GM19397 (cell line): ENCODE results near the gene MBD6.
"Not testable (repeated sequence)": the region's sequence is repeated elsewhere in the genome, so short reads cannot be mapped to it uniquely, and the experiment has no call there.

Source experiments
- ATAC-seq: cut with Tn5 transposase; IDR thresholded peaks from one replicate; pipeline ENCODE4 v1.9.1; 2021; ENCODE audit warnings: mild to moderate bottlenecking, moderate library complexity; ENCODE audit not compliant: unreplicated experiment

MBD6 gene

DNA sequence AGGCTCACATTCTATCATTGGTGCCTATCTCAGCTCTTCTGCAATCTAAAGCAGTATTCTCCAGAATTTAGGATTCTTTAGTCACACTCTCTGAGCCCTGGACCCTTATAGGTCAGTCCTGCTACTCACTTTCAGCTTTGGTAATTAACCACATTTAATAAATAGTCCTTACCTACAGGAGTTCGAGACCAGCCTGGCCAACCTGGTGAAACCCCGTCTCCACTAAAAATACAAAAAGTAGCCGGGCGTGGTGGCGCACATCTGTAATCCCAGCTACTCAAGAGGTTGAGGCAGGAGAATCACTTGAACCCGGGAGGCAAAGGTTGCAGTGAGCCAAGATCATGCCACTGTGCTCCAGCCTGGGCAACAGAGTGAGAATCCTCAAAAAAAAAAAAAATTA is 8.9 kb upstream of the MBD6 start:
- ATAC-seq: not testable (repeated sequence)

DNA sequence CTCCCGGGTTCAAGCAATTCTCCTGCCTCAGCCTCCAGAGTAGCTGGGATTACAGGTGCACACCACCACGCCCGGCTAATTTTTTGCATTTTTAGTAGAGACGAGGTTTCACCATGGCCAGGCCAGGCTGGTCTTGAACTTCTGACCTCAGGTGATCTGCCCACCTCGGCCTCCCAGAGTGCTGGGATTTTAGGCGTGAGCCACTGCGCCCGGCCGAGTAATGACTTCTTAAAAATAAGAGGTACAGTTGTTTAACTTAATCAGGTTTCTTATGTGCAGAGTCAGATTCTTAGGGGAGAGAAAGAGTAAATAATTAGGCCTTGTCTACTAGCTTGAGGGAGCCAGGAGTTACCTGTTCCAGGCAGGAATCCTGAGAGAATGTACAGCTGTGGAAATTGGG is 8.4 kb upstream of the MBD6 start:
- ATAC-seq: not testable (repeated sequence)

DNA sequence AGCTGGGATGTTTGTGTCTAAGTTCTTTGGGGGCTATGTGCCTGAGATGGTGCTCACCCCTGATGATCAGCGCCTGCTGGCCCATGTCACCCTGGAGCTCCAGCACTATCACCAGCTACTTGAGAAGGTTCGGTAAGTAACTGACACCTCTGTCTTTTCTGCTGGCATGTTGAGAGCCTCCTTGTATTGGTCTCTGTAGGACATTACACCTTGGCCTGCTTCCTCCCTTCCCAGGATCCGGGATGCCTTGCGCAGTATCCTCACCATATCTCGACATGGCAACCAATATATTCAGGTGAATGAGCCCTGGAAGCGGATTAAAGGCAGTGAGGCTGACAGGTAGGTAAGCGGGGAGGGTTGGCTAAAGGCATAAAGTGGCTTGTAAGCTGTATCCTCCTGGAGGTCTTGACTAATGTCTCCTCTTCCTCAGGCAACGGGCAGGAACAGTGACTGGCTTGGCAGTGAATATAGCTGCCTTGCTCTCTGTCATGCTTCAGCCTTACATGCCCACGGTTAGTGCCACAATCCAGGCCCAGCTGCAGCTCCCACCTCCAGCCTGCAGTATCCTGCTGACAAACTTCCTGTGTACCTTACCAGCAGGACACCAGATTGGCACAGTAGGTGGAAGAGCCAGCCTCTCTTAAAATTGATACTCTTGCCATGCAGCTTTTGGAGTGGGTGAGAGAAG is 7.8 kb upstream of the MBD6 start:
- ATAC-seq: no peak

DNA sequence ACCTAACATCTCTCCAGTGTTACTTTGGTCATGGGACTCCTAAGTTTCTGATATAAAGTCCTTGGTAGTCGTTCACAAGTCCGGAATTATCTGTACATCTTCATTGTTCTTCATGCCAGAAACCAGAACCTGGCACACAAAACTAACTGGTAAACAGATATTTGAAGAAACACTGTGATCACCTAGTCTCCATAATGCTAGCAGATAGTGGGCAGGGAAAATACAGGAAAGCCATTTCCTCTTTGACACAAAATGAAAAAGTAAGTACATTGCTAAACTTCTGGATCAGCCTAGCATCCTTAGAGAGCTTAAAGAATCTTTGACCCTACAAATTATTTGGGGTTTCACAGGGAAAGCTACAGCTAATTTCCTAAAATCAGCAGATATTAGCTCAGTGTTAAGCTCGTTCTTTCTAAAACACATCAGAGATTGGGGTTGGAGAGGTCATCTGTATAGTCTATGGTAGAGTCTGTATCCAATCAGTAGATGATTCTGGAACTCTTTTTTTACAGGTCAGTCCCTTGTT is 7.2 kb upstream of the MBD6 start:
- no peak for ATAC-seq

DNA sequence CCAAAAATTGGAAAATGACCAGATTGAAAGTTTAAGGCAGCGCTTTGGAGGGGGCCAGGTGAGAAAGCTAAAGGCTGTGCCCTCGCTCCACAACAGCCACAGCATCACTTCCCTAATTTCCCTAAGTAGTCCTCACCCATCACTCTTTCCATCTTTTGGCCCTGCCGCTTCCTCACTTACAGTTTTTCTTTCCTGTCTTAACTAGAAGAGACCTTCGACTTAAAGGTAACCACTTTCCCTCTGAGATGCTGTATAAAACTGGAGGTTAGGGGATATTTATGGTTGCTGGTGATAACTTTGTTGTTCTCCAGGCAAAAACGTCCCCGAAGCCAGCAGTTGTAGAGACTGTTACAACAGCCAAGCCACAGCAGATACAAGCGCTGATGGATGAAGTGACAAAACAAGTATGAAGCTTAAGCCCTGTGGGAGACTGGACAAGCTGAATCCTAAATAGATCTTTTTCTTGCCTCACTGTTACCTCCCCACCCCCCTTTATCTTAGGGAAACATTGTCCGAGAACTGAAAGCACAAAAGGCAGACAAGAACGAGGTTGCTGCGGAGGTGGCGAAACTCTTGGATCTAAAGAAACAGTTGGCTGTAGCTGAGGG is 6.6 kb upstream of the MBD6 start:
- no peak for ATAC-seq

DNA sequence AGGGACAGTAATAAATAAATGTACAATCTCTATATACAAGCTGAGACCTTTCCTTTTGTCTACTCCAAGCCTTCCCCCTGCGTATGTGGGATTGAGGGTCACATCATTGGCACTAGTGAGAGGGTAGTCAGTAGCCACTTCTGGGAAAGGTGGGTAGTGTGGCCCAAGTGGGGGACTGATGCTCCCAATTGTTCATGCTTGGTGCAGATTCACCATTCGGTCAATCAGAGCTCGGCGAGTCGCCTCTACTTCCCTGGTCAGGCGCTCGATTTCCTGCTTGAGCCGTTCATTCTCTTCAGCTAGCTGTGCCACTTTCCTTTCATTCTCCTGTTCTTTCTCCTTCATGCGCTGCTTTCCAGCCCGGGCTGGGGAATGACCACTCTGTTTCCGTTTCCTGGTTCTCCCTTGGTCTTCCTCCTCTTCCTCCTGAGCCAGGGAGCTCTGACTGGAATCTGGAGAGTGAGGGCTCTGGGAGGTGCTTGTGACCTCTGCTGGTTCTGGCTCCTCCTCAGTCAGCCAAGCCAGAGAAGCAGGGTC is 5.9 kb upstream of the MBD6 start:
- no peak for ATAC-seq

DNA sequence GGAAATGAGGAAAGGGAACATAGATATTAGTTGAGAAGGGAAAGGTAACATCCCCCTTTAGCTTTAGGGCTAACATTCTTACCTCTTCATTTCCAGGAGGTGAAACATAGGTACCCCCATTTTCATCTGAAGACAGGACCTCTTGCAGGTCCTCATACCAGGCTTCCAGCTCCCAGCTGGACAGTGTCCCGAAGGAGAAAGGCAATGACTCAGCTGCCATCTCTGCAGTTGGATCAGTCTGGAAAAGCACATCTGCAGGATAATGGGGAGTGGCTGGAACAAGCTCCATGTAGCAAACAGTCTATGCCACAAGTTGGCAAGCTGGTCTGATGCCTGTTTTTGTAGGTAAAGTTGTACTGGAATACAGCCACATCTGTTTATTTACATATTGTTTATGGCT is 5.4 kb upstream of the MBD6 start:
- ATAC-seq: no peak

DNA sequence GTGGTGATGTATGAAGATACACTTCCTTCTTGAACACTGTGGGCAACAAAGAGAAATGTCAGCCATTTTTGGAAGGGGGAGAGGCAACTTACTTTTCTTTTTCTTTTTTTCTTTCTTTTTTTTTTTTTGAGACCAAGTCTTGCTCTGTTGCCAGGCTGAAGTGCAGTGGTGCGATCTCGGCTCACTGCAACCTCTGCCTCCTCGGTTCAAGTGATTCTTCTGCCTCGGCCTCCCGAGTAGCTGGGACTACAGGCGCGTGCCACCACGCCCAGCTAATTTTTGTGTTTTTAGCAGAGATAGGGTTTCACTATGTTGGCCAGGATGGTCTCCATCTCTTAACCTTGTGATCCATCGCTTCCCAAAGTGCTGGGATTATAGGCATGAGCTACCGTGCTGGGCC is 4.9 kb upstream of the MBD6 start:
- not testable (repeated sequence) for ATAC-seq

DNA sequence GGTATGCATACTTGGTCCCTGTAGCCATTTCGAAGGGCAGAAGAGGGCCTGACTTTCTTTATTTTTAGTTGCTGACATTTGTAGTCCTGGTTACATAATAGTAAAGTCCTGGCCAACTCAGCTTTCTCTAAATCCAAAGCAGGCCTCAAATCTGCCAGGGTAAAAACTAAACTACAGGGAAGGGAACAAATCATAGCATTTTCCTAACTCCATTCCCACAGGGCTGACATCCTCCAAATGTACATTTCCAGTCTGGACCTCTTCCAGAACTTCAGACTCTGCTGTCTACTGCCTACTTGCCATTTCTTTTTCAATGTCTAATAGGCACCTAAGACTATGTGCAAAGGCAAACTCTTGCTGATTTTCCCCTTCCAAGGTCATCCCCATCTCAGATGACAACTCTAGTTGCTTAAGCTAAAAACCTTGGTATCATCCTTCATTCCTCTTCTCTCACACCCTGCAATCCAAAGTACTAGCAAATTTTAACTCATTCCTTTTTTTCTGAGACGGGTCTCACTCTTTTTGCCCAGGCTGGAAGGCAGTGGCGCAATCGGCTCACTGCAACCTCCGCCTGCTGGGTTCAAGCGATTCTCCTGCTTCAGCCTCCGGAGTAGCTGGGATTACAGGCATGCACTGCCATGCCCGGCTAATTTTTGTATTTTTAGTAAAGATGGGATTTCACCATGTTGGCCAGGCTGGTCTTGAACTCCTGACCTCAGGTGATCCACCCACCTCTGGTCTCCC is 4.3 kb upstream of the MBD6 start:
- no peak for ATAC-seq

DNA sequence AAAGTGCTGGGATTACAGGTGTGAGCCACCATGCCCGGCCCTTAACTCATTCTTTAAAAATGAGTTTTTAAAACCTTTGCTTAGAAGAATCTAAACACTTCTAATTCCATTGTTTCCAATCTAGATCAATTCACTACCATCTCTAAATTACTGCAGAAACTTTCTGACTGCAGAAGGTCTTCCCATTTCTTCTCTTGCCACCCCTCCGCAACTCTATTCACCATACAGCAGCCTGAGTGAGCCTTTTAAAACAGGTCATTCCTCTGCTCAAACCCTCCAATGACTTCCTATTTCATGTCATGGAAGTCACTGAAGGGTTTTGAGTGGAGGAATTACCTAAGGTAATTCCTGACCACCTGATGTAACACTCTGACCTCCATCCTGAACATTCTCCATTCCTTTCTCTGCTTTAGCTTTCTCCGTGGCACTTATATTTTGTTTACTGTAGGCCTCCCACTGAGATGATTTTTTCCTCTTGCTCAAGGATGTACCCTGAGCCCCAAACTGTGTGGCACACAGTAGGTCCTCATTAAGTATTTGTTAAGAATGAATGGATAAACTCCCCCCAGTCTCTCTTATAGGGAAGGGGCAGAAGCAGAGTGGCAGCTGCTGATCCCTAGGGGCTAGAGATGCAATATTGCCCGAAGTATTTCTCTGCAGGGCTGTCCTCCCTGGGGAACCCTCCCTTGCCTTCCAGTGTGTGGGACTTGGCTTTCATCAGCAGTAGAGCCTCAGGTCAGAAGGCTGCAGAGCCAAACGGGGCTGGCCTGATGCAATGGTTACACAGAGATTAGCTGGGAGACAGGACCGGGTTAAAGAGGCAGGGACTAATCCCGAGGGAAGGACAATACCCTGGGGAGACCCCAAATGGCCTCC is 3.5 kb upstream of the MBD6 start:
- ATAC-seq: no peak

DNA sequence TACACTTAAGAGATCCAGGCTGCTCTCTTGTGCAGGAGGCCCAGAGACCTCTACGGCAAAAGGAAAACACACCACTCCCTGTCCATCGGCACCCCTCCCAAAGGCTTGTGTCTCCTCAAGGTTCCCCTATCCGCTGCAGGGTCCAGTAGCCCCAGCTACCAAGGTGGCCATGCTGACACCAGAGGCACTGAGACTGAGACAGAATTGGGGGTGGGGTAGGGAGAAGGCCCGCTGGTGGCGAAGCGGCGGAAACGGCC is 2.9 kb upstream of the MBD6 start:
- ATAC-seq: no peak

DNA sequence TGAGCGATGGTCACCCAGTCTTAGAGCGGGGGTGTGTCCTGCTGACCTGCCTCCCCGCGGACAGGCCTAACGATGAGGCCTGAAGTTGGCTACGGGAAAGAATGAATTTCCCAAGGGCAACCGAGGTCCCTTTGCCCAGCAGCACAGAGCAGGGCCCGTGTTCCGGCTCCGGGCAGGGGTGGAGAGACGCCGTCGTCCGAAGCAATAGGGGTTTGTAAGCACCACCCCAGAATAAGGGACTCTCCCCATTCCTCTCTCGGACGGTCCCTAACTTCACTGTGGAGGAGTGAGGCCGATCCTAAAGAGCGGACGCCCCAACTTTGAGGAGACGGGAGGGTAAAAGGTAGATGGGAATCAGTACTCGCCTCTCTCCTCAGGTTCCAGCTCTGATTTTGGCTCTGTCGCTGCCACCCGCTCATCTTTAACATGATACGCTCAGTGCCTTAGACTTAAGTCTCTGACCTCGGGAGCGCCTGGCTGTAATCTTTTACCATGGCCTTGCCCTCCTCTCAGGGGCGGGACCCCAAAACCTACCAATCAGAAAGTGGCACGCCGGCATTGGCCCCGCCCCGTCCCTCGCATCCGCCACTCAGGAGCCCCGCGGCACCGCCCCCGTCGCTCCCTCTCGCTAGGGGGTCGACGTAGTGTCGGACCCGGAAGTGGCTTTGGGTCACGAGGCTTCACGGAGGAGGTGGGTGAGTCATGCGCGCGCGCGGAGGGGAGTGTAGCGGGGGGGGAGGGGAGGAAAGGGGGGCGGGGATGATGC is 2.4 kb upstream of the MBD6 start, which contains the start of gene DDIT3:
Gene DDIT3, minus strand, starts transcription at position 462 of the 766 bp plus-strand sequence. CDS start 3,108 bp downstream, outside the sequence.
- peak; percentile 71 for ATAC-seq

DNA sequence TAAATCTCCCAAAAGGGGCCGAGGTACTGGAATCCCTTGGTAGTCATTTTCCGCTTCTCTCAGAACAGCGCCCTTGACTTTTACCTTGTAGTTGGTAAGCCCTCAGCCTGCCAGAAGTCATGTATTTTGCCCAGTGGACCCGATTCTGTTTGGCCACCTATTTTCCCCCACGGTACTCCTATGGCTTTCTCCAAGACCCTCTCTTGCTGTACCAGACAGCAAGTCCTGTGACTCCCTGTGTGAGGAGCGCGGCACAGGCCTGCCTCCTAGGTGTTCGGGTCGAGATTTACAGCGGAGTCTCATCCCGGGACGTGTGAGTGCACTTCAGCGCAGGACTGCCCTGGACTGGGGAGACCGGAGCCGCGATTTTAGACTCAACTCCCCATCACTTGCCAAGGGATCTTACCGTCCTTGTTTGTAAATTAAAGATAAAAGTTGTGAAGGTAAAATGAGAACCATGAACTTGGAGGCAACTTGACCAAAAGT is 1.1 kb upstream of the MBD6 start:
- no peak for ATAC-seq

DNA sequence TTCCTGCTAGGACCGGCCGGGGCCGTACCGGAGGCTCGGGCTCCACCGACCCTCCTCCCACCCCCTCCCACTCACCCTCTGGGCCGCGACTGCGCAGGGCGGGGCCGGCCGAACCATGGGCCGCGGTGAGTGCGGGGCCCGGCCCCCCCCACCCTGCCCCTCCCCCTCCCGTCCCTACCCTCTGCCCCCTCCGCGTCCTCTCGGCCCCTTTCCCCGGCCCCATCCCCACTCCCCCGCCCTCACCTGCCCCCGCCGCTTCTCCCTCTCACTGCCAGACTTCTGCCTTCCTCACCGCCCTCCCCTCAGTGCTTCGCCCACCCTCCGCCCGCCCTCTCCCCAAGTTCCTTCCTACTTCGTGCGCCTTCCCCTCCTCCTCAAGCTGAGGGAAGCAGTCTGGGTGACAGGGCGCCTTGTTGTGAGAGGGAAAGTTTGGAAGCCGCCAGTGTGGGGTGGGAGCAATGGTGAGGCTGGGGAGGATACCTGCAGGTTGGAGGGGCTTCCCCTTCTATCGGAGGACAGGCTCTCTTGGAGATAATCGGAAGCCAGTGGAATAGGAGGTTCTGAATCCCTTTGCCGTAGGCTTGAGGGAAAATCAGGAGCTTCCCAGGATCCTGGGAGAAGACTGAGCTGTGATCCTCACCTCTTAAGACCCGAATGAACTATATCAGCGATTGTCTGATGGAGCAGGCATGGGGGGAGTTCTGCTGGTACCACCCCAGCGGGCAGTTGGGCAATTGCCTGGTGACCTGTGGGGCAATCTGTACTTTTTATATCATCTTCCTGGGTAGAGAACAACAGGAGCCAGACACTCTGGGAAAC is 472 bp downstream of the MBD6 start:
- ATAC-seq: no peak

DNA sequence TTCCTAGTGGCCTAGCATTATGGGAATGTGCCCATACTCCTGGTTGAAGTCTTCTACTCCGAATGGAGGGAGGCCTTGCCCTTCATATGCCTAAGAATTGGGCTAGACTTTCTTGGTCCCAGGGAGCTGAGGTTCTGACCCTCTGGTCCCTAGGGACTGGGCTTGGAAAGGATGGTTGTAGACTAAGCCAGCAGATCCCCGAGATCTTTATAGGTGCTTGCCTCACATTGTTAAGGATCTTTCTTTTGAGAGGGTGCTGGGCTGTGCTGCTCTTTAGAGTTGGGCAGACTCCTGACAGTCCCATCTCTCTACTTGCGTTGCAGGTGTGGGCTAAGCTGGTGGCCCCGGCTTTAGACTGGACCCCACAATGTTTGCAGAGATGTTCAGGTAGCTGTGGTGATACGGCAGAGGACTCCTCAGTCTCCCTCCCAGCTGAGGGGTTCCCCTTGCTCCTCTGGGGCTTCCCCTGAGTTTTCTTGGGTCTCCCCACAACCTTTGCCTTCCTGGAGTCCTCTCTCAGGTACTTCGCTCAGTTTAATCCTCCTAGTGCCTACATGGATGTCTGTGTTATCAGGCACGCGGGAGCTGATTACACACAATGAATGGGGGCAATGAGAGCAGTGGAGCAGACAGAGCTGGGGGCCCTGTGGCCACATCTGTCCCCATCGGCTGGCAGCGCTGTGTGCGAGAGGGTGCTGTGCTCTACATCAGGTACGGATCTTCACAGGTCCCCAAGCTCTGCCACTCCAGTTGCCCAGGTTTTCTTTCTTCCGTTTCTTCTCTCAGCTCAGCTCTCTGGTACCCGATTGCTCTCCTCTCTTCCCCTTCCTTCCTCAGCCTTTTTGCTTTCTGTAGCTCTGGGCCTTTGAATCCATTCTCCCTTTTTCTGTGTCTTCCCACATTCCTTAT is 1.3 kb downstream of the MBD6 start:
- ATAC-seq: no peak

DNA sequence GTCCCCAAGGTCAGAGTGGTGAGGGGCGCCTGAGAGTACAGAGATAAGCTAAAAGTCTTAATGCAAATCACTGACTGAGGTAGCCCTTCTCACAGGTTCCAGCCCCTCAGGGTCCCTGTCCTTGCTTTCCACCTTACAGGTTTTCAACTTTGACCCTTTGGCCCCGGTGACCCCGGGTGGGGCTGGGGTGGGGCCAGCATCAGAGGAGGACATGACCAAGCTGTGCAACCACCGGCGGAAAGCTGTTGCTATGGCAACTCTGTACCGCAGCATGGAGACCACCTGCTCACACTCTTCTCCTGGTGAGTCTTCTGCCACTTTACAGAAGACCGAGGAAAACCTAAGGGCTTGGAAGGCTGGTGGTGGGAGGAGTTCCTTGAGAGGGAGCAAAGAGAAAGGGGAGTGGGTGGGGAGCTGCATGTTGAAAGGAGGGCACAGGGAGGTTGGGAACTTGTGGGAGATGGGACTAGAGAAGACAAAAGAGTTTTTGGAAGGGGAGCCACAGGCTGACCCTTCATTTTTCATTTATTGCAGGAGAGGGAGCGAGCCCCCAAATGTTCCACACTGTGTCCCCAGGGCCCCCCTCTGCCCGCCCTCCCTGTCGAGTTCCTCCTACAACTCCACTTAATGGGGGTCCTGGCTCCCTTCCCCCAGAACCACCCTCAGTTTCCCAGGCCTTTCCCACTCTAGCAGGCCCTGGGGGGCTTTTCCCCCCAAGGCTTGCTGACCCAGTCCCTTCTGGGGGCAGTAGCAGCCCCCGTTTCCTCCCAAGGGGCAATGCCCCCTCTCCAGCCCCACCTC is 2.4 kb downstream of the MBD6 start:
- ATAC-seq: no peak
